Cerebellar cortex (tissue), 1 donor: ENCODE data around the gene CUZD1.

ENCODE experiments used
- DNase-seq: peaks from one replicate; pipeline ENCODE4 v3.0.0-alpha.2; 2015; ENCODE audit warnings: low spot score

The CUZD1 gene

DNA sequence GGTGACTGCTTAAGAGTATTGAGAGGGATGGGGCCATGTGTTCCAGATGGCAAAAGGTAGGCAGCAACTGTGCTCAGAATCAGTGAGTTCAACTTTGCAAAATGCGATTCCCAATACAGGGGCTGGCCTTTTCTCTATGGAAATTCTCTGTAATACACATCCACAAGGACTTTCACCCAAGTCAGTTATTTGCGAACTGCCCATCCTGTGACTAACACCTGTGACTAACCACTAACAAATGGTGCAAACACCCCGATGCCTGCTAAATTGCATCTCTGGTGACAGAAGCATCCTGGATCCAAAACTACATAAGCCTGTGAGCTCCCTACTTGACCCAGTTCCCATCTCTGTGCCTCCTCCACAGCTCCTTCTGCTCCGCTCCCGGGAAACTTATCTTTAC lies 9.0 kb upstream of the CUZD1 start:
- DNase-seq, result no peak

DNA sequence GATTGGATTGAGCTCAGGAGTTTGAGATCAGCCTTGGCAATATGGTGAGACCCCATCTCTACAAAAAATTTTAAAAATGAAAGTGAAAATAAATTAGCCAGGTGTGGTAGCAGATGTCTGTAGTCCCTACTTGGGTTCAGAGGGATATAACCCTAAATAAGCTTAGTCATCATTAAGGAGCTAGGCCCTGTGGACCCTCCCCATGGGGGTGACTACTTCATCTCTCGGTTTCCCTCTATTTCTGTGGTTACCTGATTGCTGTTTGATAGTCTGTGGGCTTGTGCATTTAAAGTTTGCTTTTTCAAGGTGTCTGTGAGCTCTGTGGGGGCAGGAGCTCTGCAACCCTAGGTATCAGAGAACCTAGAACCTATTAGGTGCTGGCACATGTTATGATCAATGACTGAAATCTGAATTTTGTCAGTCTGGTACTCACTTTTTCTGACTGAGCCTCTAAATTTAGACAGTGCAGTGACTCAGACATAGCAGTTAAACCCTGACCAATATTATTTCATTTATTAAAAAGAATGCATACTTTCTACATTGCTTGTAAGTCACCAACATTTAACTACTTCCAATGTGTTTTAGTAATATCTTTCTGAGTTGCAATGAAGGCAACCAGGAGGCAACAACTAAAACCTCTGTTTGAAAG lies 8.1 kb upstream of the CUZD1 start:
- DNase-seq, result no peak

DNA sequence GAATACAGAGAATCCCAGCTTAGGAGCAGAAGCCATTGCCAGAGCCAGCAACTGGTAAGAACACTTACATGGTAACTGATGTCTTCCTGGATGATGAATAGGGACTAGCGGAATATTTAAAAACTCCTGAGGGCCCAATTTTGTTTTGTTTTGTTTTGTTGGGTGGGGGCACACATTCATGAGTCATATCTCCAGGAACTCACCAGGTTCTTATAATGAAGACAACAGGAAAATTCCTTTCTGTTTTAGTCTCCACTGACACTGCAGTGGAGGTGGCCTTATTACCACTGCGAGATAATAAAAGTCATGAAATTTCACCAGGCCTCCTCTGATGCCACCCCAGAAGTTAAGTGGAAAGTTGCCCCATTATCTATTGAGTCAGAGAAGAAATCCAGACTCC lies 6.6 kb upstream of the CUZD1 start:
- no peak for DNase-seq

DNA sequence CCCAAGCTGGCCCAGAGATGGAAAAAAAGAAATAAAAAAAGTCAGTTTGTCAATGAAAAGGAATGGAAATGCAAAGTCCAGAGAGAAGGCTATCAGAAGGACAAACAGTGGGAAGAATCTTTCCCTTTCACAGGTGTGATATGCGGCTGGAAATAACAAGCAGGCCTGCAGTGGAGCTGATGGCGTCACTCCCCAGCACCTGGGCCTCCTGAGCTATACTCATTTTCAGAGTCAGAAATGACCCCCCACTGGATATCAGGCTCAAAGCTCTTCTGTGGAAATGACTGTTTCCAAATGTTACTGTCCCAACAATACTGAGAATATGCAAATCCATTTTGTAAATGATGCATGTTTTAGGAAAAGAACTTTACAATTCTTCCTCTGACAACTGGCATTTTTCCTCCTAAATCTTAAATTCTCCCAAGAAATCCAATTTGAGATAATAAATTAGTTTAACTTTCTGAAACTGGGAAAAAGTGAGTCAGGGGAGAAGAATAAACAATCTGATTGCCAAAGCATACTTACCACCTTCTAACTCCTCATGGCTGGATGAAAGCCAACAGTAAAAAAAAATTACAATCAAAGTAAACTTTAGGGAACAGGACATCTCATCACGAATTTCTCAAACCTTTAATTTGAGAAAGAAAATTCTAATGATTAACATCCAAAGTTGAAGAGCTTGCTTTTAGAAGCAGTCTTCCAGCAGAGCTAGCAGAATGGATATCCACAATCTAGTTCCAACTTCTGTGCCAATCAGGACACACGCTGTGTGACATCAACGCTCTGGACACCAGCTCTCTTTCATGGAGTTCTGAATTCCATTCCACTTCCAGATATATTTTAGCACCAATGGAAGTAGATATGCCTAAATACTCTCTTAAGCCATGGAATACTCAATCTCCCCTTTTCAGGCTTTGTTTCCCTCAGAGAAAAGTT lies 5.3 kb upstream of the CUZD1 start:
- DNase-seq, result no peak

DNA sequence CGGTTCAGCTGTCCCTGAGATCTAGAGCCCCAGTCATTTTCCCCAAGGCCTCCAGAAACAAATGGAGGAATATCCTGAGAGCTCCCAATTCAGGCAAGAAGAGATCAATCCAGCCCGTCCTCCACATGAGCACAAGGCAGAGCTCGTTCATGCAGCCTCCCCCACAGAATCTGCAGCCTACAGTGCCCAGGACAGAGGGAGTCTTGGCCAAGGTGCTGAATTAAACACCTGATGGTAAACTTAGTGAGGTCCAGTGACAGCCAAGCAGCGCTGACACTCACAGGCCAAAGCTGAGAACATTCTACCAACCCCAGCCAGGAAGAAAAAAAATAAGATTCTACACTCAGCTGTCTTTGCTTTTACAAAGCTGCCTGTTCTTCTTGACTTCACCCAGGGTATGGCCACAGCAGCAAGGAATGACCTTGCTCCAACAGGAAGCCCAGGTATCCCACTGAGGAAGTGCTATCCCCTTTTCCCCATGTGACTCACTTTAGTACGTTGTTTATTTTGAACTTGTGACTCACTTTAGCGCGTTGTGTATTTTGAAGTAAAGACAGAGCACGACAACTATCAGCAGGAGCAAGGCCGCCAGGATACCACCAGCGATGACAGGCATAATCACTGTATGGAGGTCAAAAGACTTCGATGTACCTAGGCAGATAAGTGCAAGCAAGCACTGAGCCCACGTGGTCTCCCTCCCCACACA lies 4.4 kb upstream of the CUZD1 start:
- no peak for DNase-seq

DNA sequence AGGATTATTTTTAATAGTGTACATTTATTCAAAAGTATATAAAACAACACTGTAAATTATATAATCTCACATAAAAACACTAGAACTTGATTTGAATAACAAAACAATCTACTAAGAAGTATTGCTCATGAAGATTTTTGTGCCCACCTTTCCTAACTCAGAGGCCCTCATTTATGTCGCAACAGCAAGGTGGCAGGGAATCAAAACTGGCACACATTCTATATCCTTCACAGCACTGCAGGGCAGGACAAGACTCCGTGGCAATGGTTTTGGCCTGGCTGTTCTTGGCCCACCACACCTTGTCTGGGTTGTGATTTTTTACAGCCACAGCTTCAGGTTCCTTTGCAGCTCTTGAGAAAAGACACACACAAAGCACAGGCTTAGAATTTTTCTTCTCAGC lies 3.4 kb upstream of the CUZD1 start:
- no peak for DNase-seq

DNA sequence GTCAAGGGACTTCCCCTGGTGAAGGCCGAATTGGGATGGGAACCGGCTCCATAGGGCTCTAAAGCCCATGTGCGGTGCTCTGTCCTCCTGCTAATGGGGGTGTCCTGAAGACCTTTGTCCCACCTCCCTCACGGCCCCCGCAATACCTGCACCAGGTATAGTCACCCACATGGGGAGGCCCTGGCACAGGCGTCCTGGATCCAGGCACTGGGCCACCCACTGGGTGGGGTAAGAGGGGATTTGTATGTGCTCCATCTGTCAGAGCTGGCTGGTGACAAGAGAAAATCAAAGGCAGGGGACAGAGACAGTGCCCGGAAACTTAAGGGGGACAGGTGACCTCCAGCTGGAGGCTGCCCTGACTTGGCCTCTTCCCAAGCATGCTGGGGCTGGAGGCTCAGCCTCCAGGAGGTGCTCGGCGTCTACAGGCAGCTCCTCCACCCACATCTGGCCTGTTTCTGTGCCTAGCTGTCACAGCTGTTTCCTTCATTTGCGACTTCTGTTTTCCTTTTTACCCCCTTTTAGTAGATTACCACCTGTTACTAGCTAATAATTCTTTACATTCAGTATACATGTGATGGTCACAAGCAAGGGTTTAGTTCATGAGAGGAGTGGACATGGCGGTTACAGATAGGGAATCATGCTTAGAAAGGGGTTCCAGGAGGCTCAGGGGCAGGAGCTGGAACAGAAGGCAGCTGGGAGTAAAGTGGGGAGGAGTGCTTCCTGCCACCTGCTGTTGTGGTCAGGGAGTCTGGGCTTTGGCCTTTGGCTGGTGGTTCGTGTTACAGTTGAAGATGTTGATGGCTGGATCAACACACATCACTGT lies 2.3 kb upstream of the CUZD1 start:
- no peak for DNase-seq

DNA sequence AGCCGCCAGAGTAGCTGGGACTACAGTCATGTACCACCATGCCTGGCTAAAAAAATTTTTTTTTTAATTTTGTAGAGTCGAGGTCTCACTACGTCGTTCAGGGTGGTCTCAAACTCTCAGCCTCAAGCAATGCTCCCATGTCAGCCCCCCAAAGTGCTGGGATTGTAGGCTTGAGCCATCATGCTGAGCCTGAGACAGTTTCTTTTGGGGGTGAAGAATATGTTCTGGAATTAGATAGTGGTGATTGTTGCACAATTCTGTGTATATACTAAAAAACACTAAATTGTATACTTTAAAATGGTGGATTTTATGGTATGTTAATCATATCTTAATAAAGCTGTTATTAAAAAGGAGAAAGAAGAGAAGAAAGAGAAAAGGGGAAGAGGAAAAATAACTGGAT lies 1.5 kb downstream of the CUZD1 start:
- no peak for DNase-seq

DNA sequence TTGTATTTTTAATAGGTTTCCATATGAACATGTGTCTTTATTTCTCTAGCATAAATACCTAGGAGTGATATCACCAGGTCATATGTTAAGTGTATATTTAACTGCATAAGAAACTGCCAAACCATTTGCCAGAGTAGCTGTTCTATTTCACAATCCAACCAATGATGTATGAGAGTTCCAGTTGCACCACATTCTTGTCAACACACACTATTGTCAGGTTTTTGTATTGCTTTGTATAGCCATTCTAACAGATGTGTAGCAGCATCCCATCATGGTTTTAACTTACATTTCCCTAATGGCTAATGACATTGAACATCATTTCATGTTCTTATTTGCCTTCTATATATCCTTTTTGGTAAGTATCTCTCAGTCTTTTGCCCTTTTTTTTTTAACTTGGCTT lies 4.1 kb downstream of the CUZD1 start:
- no peak for DNase-seq

DNA sequence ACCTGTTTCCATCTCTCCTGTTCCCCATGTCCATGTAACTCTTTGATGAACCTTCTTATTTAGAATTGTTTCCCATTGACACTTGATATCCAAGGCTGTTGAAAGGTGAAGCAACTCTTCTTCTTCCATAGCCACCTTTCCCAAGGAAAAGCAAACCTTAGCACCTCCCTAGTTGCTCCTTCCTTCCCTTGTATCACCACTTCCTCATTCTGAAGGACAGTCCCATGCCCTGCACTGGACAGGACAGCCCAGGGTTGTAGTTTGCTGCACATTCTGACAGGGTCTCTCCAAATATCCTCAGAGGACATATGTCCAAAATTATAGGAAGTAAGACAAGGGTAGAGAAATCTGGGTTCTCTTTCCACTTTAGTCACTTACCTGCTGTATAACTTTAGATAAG lies 6.2 kb downstream of the CUZD1 start:
- no peak for DNase-seq

DNA sequence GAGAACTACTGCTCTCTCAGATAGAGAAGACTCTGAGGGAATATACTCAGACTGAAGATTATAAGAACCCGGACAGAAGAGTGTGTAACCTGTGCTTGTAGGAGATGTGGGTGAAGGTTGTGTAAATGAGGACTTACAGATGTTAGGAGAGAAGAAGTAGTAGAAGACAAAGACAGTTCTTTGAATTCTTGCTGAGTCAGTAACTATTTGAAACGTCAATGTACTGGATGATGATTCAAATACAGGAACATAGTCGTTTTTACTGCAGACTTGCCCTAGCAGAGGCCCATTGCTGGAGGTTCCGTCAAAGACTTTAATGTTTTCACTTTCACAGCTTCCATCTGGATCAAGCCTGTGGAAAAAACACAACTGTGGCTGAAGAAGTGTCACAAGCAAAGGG lies 6.8 kb downstream of the CUZD1 start:
- DNase-seq, result no peak

DNA sequence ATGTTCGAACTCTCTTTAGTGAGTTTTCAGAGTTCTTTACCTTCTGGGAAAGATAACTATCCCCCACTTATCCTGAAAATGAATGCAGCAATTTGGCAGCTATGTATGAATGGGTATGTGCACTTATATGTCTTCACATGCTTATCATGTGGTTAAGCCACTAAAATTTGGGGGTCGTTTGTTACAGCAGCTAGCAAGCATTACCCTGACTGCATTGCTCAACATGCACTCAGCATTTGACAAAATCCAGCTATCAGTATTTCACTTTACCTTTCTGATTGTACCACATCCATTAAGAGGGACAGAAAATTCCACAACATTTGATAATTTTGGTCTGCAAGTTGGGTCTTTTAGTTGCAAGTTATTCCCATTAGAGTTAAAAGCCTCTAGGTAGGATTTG lies 9.7 kb downstream of the CUZD1 start:
- DNase-seq, result no peak

DNA sequence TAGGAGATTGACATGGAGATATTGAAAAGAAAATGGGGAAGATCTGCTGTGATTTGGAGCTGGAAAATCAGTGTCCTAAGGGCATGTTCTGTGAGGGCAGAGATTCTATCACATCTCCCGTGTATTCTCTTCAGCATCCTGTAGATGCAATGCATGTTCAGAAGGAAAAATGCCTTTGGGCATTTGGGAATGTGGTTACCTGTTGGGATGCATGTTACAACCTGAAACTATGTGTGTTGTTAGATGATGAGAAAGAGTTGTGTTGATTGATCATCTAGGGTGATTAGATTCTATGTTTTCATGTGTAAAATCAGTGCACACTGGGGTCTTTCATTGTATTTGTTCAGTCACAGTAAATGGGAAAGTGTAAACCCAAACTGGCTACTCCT lies 14.7 kb downstream of the CUZD1 start:
- no peak for DNase-seq

DNA sequence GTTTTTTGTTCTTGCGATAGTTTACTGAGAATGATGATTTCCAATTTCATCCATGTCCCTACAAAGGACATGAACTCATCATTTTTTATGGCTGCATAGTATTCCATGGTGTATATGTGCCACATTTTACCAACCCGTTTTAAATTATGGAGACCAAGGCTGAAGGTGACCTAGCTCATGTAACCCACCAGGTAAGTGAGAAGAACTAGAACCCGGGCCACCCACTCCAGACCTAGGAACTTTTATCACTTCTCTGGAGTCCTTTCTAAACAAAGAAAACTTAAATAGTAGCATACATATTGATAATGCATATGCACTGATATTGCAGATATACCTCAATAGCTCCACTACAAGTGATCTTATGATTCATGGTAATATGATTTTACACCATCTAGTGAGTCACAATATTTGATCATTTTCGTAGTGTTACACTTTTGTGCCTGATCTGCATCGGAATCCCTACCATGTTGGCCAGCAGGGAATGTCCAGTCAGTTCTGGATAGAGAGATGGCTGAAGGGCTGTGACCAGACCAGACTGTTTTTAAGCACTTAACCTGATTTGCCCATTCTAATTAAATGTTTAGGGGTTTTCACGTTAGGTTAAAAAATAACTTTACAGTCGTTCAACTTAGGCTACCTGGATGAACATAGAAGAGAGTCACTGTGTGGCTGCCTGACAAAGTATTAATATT lies 15.2 kb downstream of the CUZD1 start:
- no peak for DNase-seq

DNA sequence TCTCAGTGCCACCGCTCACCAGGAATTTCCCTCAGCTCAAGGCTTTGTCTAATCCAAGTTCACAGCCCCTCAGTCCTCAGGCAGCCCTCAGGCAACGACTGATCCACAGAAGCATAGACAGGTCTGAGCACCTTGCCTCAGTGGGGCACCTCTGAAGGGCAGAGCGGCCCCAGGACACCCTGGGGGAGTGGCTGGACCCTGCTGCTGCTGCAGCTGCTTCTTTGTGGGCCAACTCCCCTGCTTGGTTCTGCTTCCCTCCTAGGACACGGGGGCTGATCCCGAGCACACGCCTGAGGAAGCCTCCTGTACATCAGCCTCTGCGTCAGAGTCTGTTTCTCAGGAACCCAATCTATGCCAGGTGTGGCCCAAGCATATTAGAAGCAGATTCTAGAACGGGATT lies 16.2 kb downstream of the CUZD1 start:
- DNase-seq, result no peak

DNA sequence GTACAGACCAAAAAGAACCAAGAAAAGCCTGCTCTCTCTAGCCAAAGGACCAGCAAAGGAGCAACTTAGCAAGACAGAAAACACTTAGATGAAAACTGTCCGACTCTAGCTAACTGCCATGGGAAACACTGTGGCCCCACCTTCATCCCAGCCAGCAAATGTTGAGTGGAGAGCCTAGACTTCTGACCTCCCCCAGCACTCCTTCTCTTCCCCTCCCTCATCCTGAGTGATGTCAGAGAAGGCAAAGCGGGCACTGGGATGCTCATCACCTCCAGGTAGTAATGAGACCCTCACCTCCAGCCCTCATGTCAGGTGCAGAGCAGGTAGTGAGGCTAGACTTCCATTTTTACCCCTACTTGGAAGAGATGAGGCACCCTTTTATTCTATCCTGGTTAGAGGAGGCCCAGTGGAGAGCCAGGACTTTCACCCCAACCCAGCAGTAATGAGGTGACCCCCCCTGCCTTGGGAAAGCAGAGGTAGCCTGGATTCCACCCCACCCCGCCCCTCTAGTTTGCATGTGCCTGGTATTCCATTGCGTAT lies 16.9 kb downstream of the CUZD1 start:
- DNase-seq, result no peak

DNA sequence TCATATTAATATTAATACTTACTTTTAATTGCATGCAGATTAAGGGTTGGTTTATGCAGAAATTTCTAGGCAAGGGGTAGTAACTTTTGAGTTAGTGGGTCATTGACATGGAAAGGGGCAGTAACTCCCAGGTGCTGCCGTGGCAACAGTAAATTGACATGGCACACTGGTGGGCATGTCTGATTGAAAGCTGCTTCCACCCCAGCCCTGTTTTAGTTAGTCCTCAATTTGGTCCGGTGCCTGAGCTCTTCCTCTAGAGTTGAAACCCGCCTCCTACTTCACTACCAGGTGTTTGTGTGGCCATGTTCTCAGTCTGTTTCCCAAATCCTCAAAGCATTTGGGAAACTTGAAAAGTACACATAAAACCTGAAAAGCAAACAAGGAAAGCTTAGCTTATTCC lies 18.4 kb downstream of the CUZD1 start:
- DNase-seq, result no peak

DNA sequence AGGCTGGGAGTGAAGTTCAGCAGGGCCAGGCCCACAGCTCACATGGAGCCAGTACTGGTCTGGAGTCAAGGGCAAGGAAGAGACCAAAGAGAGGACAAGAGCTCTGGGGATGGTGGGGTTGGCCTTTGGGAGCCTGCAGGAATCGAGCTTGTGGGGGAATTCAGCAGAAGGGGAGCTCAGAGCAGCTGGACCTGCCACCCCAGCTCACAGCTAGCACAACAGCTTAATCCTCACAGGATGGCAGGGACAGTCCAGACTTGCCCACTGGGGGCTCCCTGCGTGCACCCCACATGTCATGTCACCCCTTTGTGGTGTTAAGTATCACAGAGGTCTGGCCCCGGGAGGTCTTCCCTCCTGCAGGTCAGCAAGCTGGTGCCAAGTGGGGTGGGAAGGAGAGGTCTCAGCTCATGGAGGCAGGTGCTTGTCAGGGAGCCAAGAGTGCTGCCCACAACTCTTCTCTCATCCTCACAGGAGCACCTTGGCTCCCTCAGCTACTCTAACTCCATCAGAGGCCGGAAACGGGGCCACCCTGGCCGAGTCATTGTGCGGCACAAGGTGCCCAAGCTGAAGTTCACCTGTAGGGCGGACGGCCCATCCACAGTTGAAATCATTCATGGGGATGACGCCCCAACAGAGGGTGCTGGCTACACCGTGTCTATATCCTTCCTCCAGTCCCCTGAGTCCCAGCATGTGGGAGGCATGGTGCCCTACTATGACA lies 22.5 kb downstream of the CUZD1 start:
- no peak for DNase-seq

DNA sequence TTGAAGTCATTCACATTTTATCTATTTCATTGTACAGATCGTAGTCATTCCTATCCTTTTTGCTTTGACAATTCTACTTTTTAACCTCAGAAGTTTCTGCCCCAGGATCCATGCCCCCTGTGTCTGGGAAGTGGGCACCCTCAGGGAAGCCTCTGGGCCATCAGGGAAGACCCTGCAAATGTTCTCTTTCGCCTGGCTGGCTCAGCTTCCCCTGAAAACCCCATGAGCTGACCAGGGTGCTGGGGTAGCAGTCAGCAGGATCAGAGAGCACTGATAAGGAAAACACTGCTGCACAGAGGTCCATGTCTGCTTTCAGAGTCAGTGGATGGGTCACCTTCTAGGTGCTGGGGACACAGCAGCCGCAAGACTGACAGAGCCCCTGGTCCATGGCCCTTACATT lies 23.8 kb downstream of the CUZD1 start:
- no peak for DNase-seq

DNA sequence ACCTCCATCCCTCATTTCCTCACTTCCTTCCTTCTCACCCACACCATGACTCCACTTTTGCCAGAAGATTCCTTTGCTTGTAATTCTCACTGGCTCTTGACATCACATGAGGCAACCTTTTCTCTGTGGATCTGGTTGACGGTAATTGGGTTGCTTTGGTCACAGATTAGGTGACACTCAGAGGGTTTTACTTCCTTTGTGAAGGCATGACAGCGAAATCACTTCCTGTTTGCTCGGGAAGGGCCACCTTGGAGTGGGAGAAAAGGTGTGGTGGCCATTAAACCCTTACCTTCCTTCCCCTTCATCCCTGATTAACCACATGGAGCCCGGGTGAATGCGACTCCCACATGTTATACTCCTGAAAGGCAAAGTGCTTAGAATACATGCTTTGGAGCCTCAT lies 30.2 kb downstream of the CUZD1 start:
- no peak for DNase-seq

DNA sequence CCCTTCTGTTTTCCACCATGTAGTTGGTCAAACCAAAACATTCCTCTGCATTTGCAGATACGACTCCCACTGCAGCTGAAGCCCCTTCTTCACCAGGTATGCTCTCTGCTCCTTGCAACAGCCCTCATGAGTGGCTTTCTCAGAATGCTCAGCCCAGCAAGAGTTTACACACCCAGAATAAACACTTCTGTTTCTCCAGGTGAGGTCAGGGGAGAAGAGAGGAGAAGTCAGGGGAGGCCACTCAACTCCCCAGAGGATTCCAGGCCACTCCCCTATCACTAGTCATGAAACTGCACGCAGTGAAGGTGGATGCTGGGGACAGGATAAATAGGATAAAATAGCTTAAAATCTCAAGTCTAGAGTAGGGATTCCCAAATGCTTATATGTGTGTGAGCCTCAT lies 31.2 kb downstream of the CUZD1 start:
- no peak for DNase-seq
